K562 (cell line): ENCODE data around the gene RGS14. TPM values are rescaled to one million over a fixed set of nuclear protein-coding genes. Genes with fewer than 3 reads are reported as not detected.

ENCODE experiments used
- CSDE1 ChIP-seq, 2 experiments: fragments of 450-650 bp; IDR thresholded peaks; 2 replicates each; pipeline ENCODE4 v1.6.1; 2016; ENCODE audit warnings: mild to moderate bottlenecking in 1 of 2
- FIP1L1 ChIP-seq: fragments of 200-400 bp; formaldehyde crosslinking; IDR thresholded peaks from 2 replicates; pipeline ENCODE4 v1.6.1; 2018; ENCODE audit warnings: mild to moderate bottlenecking, low read depth, low read length; ENCODE audit not compliant: poor library complexity, severe bottlenecking
- TAF1 ChIP-seq: IDR thresholded peaks from 2 replicates; pipeline ENCODE4 v1.6.1; 2011; ENCODE audit warnings: mild to moderate bottlenecking, low read length, moderate library complexity; ENCODE audit not compliant: insufficient read depth, control insufficient read depth, severe bottlenecking; ENCODE audit errors: extremely low read depth
- U2AF2 ChIP-seq: fragments of 200-400 bp; formaldehyde crosslinking; optimal IDR thresholded peaks from 2 replicates; pipeline ENCODE3; 2017; ENCODE audit warnings: low read depth, mild to moderate bottlenecking, low read length
- ZBTB1 ChIP-seq: sonication (generic); formaldehyde crosslinking; IDR thresholded peaks from 2 replicates; pipeline ENCODE4 v1.8.1; 2023; ENCODE audit warnings: missing genetic modification reagents, low read depth, mild to moderate bottlenecking, borderline replicate concordance
- ZNF75A ChIP-seq: fragments of 450-650 bp; formaldehyde crosslinking; IDR thresholded peaks from 2 replicates; pipeline ENCODE4 v1.4.0; 2020; ENCODE audit warnings: mild to moderate bottlenecking
- ZNF766 ChIP-seq: fragments of 200-800 bp; sonication (Bioruptor generic); conservative IDR thresholded peaks from 2 replicates; pipeline ENCODE4 v1.6.1; 2016; ENCODE audit warnings: missing genetic modification characterization, missing compliant biosample characterization
- polyA plus RNA-seq, 8 experiments: library from polyadenylated mRNA; depleted of rRNA in 4 of 8; stranded (reverse) in 5 of 8; unstranded in 3 of 8; fragments of >200 nt; fragmentation: Nextera tagmentation in 2 of 8; fragmentation: Illumina TruSeq in 1 of 8; extraction: Ambion mirVana in 2 of 8; extraction: Trizol in 1 of 8; gene quantifications; 2 replicates each; pipeline versions ENCODE4 v1.2.1 to v1.2.3, GENCODE V29; 2011 to 2014; ENCODE audit warnings: inconsistent platforms in 1 of 8, missing spikeins in 1 of 8
- total RNA-seq, 7 experiments: library from RNA; depleted of rRNA in 6 of 7; stranded (reverse); fragments of >200 nt in 6 of 7; fragmentation: Illumina TruSeq in 2 of 7; extraction: Trizol in 2 of 7; gene quantifications; 2 replicates each; pipeline versions ENCODE4 v1.2.1 to v1.2.3, GENCODE V29; 2011 to 2021; ENCODE audit warnings: low replicate concordance in 1 of 7
- TF ChIP-seq, protein P1 (sequence below): fragments of 450-650 bp; formaldehyde crosslinking; IDR thresholded peaks from 2 replicates; pipeline ENCODE4 v1.4.0; 2022; ENCODE audit warnings: mild to moderate bottlenecking, moderate library complexity
- TF ChIP-seq, protein P2 (sequence below): fragments of 450-650 bp; IDR thresholded peaks from 2 replicates; pipeline ENCODE4 v1.6.1; 2017; ENCODE audit warnings: mild to moderate bottlenecking, moderate library complexity
- TF ChIP-seq, protein P3 (sequence below): fragments of 250-450 bp; sonication (Bioruptor Pico); IDR thresholded peaks from 2 replicates; pipeline ENCODE4 v1.4.0; 2020; ENCODE audit warnings: mild to moderate bottlenecking, moderate library complexity

Gene RGS14
- total and polyA plus RNA-seq, 9 of the 15 experiments (the other 6 are each of a cell fraction or from before 2014, with no cell fraction given), result 0.28 to 75.9 (median 34.5) TPM

DNA sequence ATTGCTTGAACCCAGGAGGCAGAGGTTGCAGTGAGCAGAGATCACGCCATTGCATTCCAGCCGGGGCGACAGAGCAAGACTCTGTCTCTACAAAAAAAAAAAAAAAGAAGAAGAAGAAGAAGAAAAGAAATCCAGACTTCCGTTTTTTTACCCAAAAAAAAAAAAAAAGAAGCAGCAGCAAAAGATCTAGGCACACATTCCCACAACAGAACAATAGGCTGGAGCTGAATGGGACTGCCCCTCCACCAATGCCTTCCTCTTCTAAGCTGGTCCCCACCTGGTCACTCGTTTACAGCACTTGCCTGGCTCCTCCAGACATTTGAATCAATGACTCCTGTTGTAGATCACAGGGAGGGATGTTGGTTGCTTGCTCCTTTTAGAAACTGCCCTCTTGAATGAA, 4.6 kb upstream of the RGS14 start (continued):
- TF ChIP-seq, protein P1, sequence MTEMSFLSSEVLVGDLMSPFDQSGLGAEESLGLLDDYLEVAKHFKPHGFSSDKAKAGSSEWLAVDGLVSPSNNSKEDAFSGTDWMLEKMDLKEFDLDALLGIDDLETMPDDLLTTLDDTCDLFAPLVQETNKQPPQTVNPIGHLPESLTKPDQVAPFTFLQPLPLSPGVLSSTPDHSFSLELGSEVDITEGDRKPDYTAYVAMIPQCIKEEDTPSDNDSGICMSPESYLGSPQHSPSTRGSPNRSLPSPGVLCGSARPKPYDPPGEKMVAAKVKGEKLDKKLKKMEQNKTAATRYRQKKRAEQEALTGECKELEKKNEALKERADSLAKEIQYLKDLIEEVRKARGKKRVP, result no peak
- TF ChIP-seq, protein P2, sequence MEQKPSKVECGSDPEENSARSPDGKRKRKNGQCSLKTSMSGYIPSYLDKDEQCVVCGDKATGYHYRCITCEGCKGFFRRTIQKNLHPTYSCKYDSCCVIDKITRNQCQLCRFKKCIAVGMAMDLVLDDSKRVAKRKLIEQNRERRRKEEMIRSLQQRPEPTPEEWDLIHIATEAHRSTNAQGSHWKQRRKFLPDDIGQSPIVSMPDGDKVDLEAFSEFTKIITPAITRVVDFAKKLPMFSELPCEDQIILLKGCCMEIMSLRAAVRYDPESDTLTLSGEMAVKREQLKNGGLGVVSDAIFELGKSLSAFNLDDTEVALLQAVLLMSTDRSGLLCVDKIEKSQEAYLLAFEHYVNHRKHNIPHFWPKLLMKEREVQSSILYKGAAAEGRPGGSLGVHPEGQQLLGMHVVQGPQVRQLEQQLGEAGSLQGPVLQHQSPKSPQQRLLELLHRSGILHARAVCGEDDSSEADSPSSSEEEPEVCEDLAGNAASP, result no peak
- TF ChIP-seq FIP1L1 (no peak), ZNF75A (CRISPR knock-in tag) (no peak), ZBTB1 (CRISPR knock-in tag) (no peak), TAF1 (no peak), ZNF766 (no peak), CSDE1 (IDR thresholded peaks at IDR 0.05) (no peak), U2AF2 (no peak)
- TF ChIP-seq, protein P3, sequence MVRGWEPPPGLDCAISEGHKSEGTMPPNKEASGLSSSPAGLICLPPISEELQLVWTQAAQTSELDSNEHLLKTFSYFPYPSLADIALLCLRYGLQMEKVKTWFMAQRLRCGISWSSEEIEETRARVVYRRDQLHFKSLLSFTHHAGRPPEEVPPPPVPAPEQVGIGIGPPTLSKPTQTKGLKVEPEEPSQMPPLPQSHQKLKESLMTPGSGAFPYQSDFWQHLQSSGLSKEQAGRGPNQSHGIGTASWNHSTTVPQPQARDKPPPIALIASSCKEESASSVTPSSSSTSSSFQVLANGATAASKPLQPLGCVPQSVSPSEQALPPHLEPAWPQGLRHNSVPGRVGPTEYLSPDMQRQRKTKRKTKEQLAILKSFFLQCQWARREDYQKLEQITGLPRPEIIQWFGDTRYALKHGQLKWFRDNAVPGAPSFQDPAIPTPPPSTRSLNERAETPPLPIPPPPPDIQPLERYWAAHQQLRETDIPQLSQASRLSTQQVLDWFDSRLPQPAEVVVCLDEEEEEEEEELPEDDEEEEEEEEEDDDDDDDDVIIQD (CRISPR knock-in tag), result no peak
